ENCODE data around the gene UCP1.

The UCP1 gene

DNA sequence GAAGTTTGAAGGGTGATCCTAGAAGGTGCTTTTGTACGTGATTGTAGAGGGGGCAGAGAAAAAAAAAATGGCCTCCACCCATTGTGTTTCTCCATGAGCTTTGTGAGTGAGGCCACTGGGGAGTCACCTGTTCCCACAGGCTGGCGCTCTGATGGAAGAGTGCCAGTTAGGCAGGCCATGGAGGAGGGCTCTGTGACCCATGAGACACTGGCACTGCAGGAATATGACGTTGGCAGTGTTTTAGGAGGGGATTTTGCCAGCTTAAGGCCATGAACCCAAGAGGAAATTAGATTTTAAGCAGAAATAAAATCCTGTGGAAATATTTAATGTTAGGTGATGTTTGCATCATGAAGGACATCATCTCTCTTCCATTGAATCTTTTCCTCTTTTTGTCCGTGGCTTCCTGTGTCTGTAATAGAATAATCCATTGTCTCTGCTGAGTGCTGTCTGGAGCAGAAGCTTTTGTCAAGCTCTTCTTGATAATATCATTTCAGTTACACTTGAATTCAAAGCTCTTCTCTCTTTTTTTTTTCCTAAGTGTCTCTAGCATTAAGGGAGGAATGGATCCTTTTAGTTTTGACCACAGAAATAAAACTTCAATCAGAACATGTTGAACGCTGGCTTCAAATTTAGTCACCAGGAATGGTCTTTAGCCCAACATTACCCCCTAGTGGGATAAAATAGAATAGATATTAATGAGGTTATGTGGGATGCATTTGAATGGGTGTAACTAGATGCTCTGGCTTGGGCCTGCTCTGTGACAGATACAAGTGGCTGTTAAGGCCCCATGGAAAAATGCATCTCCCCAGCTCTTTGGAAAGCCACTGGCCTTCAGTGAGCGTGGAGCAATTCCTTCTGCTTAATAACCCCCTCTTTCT is 41.0 kb upstream of the UCP1 start:
- ChIA-PET POLR2A (interaction anchor here (1.4 kb wide), 1 partner anchor 236 kb away, joined by 3 read pairs; the partner anchor contains the start of gene SCOC), CTCF (interaction anchor here (0.6 to 3.1 kb wide), 25 partner anchors 12 to 666 kb away, joined by 3 to 33 read pairs (median 4); partner anchors contain the start of gene CLGN)
- DNase-seq (ENCODE audit: extremely low spot score) = peak; percentile 61
- TF ChIP-seq LEF1 (IDR thresholded peaks at IDR 0.05; ENCODE audit: borderline replicate concordance) = no peak
- no peak for TF ChIP-seq SUZ12 (IDR thresholded peaks at IDR 0.05)

DNA sequence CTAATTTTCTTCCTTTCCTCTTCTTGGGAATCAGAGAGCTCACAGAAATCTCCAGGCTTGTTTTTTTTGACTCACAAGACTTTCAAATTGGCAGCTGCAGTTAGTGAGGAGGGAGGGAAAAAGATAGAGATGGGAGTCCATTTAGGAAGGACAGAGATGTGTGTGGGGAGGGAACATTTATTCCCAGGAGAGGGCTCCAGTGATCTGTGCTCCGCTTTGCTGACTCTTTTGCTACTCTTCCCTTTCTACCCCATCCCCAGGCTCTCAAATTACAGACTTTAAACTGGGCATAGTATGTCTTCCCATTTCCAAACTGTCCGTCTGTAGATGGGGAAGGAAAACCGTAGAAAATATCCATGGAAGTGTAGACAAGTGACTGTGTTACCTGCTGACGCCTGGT is 39.1 kb upstream of the UCP1 start:
- TF ChIP-seq FOXK2 (IDR thresholded peaks at IDR 0.05) (no peak), SP1 (IDR thresholded peaks at IDR 0.05) (no peak), FOXA1 (IDR thresholded peaks at IDR 0.05) (no peak), ARNT (IDR thresholded peaks at IDR 0.05) (no peak), SUZ12 (IDR thresholded peaks at IDR 0.05) (no peak)
- POLR2A ChIA-PET = no interaction called here
- CTCF ChIA-PET = interaction anchor here (0.9 to 3.1 kb wide), 4 partner anchors 181 to 276 kb away, joined by 3 to 33 read pairs (median 4); partner anchors contain the start of gene CLGN
- DNase-seq (ENCODE audit: extremely low spot score) = no peak

DNA sequence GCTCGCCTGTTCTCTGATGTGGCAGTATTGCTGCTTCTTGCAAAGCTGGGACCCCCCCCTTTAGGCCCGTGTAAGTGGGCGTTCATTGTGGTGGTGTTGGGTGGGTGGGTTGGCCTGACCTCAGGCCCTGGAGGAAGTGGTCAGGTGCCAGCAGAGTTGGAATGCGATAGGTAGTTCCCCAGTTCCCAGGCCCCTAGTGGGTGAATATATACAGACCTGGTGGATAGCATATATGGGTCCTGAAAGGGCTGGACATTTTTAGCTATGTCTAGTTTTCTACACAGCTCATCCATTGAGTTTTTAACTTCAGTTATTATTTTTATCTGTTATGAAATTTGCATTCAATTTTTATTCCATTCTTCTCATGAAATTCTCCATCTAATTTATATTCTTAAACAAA is 35.8 kb upstream of the UCP1 start:
- POLR2A ChIA-PET = no interaction called here
- TF ChIP-seq SP1 (IDR thresholded peaks at IDR 0.05) (no peak), ELF4 (IDR thresholded peaks at IDR 0.05) (no peak)
- CTCF ChIA-PET = interaction anchor here (0.9 to 1.2 kb wide), 2 partner anchors 9 kb away, joined by 3 to 4 read pairs; no protein-coding TSS in a partner anchor
- DNase-seq (ENCODE audit: extremely low spot score) = no peak

DNA sequence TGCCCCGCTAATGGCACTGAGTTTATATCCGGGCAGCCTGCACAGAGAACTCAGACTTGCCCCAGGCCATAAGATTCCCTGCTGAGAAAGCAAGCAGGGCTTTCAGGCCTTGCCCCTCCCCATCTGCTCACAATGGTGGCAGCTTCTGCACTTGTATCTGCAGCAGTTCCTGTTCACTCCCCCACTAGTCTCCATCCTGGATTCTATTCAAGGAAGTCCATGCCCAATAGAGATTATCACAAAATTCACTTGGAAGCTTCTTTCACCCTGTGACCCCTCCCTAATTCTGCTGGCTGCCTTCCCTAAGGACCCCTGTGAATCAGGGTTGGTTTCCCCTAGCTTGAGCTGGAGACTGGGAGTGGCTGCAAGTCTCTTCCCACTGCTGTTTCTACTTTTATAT is 34.5 kb upstream of the UCP1 start:
- DNase-seq (ENCODE audit: extremely low spot score) = no peak
- ChIA-PET CTCF (interaction anchor here (0.7 to 1.2 kb wide), 4 partner anchors 8 to 273 kb away, joined by 3 to 4 read pairs (median 4); no protein-coding TSS in a partner anchor), POLR2A (interaction anchor here (1.1 to 1.3 kb wide), 2 partner anchors 80 to 230 kb away, joined by 3 to 4 read pairs; partner anchors contain the start of genes ELMOD2 and SCOC)
- no peak for TF ChIP-seq NFRKB (IDR thresholded peaks at IDR 0.05)
- no peak for TF ChIP-seq FOXK2 (IDR thresholded peaks at IDR 0.05)
- no peak for TF ChIP-seq ELF4 (IDR thresholded peaks at IDR 0.05)
- no peak for TF ChIP-seq ARNT (IDR thresholded peaks at IDR 0.05)
- no peak for TF ChIP-seq FOXM1 (IDR thresholded peaks at IDR 0.05; ENCODE audit: borderline replicate concordance)
- TF ChIP-seq HDGF (IDR thresholded peaks at IDR 0.05; ENCODE audit: borderline replicate concordance) = no peak
- TF ChIP-seq SP1 (IDR thresholded peaks at IDR 0.05) = no peak
- no peak for TF ChIP-seq ZNF384 (IDR thresholded peaks at IDR 0.05)
- TF ChIP-seq L3MBTL2 (conservative IDR thresholded peaks at IDR 0.05) = no peak
- no peak for TF ChIP-seq LEF1 (IDR thresholded peaks at IDR 0.05; ENCODE audit: borderline replicate concordance)

DNA sequence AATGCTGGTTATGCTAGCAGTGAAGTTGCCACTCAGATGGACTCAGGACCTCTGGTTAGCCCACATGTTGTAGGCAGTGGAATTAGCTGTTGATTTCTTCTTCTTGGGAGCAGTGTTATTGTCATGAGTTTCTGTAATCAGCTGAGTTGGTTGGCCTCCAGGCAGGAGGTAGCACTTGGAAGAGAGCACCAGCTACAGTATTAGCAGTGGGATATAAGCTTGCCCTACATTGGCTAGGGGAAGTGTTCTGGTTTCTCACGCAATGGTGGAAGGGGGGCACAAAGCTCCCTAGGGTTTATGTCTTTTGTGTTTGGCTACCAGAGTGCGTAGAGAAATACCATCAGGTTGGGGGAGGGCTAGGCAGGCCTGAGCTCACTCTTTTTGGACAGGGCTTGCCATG is 34.0 kb upstream of the UCP1 start:
- DNase-seq (ENCODE audit: extremely low spot score) = no peak
- CTCF ChIA-PET = interaction anchor here (0.5 to 1.2 kb wide), 3 partner anchors 161 to 272 kb away, joined by 3 to 4 read pairs (median 3); no protein-coding TSS in a partner anchor
- TF ChIP-seq, protein P1, sequence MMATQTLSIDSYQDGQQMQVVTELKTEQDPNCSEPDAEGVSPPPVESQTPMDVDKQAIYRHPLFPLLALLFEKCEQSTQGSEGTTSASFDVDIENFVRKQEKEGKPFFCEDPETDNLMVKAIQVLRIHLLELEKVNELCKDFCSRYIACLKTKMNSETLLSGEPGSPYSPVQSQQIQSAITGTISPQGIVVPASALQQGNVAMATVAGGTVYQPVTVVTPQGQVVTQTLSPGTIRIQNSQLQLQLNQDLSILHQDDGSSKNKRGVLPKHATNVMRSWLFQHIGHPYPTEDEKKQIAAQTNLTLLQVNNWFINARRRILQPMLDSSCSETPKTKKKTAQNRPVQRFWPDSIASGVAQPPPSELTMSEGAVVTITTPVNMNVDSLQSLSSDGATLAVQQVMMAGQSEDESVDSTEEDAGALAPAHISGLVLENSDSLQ (IDR thresholded peaks at IDR 0.05) = no peak
- TF ChIP-seq L3MBTL2 (conservative IDR thresholded peaks at IDR 0.05) (no peak), FOXM1 (IDR thresholded peaks at IDR 0.05; ENCODE audit: borderline replicate concordance) (no peak), FOXK2 (IDR thresholded peaks at IDR 0.05) (no peak), FOXA1 (IDR thresholded peaks at IDR 0.05) (no peak), ARNT (IDR thresholded peaks at IDR 0.05) (no peak), SP1 (IDR thresholded peaks at IDR 0.05) (no peak), ZNF384 (IDR thresholded peaks at IDR 0.05) (no peak), CTBP1 (IDR thresholded peaks at IDR 0.05; ENCODE audit: borderline replicate concordance) (no peak), HDGF (IDR thresholded peaks at IDR 0.05; ENCODE audit: borderline replicate concordance) (no peak), SUZ12 (IDR thresholded peaks at IDR 0.05) (no peak), TARDBP (IDR thresholded peaks at IDR 0.05) (no peak), LEF1 (IDR thresholded peaks at IDR 0.05; ENCODE audit: borderline replicate concordance) (no peak), ELF4 (IDR thresholded peaks at IDR 0.05) (no peak), BHLHE40 (IDR thresholded peaks at IDR 0.05; ENCODE audit: borderline replicate concordance) (no peak), NFRKB (IDR thresholded peaks at IDR 0.05) (no peak)
- POLR2A ChIA-PET = interaction anchor here (1.1 kb wide), 1 partner anchor 79 kb away, joined by 3 read pairs; the partner anchor contains the start of gene ELMOD2

- no peak for TF ChIP-seq FOXK2 (IDR thresholded peaks at IDR 0.05)
- TF ChIP-seq BHLHE40 (IDR thresholded peaks at IDR 0.05; ENCODE audit: borderline replicate concordance) = no peak
- TF ChIP-seq CTBP1 (IDR thresholded peaks at IDR 0.05; ENCODE audit: borderline replicate concordance) = no peak
- no peak for TF ChIP-seq ARNT (IDR thresholded peaks at IDR 0.05)
- POLR2A ChIA-PET = no interaction called here
Measured at GRCh38 chr4:140600408-140600807, 31.6 kb upstream of the UCP1 start.

DNA sequence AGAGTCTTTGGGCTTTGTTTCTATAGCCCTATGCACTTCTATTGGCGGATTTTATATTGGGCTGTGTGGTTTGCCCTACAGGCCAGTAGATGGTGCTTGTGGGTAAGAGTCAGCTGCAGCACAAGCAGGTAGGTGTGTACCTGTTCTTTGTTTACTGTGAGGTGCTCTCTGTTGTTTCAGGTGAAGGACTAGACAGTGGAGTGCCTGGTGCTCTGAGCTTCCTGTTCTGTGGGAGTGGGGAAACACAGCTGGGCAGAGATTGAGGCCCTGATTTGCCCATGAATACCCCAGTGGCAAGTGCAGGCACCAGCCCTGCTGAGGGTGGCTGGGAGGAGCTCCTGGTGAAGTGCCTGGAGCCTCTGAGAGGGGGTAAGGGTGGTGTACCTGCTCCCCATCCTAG is 26.3 kb upstream of the UCP1 start:
- CTCF ChIA-PET = interaction anchor here (0.7 to 1.0 kb wide), 5 partner anchors 9 to 256 kb away, joined by 3 to 4 read pairs (median 3); no protein-coding TSS in a partner anchor
- no peak for TF ChIP-seq ELF4 (IDR thresholded peaks at IDR 0.05)
- no peak for TF ChIP-seq FOXK2 (IDR thresholded peaks at IDR 0.05)
- no peak for TF ChIP-seq L3MBTL2 (conservative IDR thresholded peaks at IDR 0.05)
- TF ChIP-seq SP1 (IDR thresholded peaks at IDR 0.05) = no peak
- TF ChIP-seq NFRKB (IDR thresholded peaks at IDR 0.05) = no peak
- no peak for TF ChIP-seq BHLHE40 (IDR thresholded peaks at IDR 0.05; ENCODE audit: borderline replicate concordance)
- no peak for TF ChIP-seq TARDBP (IDR thresholded peaks at IDR 0.05)
- TF ChIP-seq ARNT (IDR thresholded peaks at IDR 0.05) = no peak
- no peak for TF ChIP-seq LEF1 (IDR thresholded peaks at IDR 0.05; ENCODE audit: borderline replicate concordance)
- TF ChIP-seq FOXA1 (IDR thresholded peaks at IDR 0.05) = no peak
- TF ChIP-seq SUZ12 (IDR thresholded peaks at IDR 0.05) = no peak
- no peak for TF ChIP-seq HDGF (IDR thresholded peaks at IDR 0.05; ENCODE audit: borderline replicate concordance)
- no peak for TF ChIP-seq FOXM1 (IDR thresholded peaks at IDR 0.05; ENCODE audit: borderline replicate concordance)
- TF ChIP-seq, protein P1 (IDR thresholded peaks at IDR 0.05) = no peak
- no peak for TF ChIP-seq CTBP1 (IDR thresholded peaks at IDR 0.05; ENCODE audit: borderline replicate concordance)
- TF ChIP-seq ZNF384 (IDR thresholded peaks at IDR 0.05) = no peak
- POLR2A ChIA-PET = no interaction called here
- DNase-seq (ENCODE audit: extremely low spot score) = peak; percentile 20

More at GRCh38 chr4:140600408-140600807, 31.6 kb upstream of the UCP1 start:
- no peak for DNase-seq (ENCODE audit: extremely low spot score)
- CTCF ChIA-PET = interaction anchor here (0.6 kb wide), 1 partner anchor 245 kb away, joined by 4 read pairs; no protein-coding TSS in a partner anchor
